K562 (cell line): Measurements from ENCODE around the gene FOXO3.

ENCODE experiments used
- KAT7 ChIP-seq: sonication (generic); formaldehyde crosslinking; IDR thresholded peaks from 2 replicates; pipeline ENCODE4 v1.8.0; 2022; ENCODE audit warnings: missing genetic modification reagents, mild to moderate bottlenecking, borderline replicate concordance
- OTX1 ChIP-seq: fragments of 450-650 bp; formaldehyde crosslinking; IDR thresholded peaks from 2 replicates; pipeline ENCODE4 v1.4.0; 2022; ENCODE audit warnings: mild to moderate bottlenecking
- ZNF445 ChIP-seq: fragments of 250-450 bp; sonication (Bioruptor Pico); IDR thresholded peaks from 2 replicates; pipeline ENCODE4 v1.4.0; 2020; ENCODE audit warnings: low read depth, mild to moderate bottlenecking, moderate library complexity

- TF ChIP-seq KAT7 (CRISPR knock-in tag) (no peak), OTX1 (CRISPR knock-in tag) (no peak), ZNF445 (CRISPR knock-in tag) (no peak)
Measured at GRCh38 chr6:108720827-108721226, 160.1 kb downstream of the FOXO3 start.
